HG02840 (cell line): ENCODE measurements around the gene CSH2.
"Not testable (repeated sequence)": the region's sequence is repeated elsewhere in the genome, so short reads cannot be mapped to it uniquely, and the experiment has no call there.

Experiments
- ATAC-seq: cut with Tn5 transposase; IDR thresholded peaks from one replicate; pipeline ENCODE4 v1.9.1; 2021; ENCODE audit warnings: mild to moderate bottlenecking, moderate library complexity, moderate number of reproducible peaks; ENCODE audit not compliant: unreplicated experiment, low FRiP score

CSH2 gene

DNA sequence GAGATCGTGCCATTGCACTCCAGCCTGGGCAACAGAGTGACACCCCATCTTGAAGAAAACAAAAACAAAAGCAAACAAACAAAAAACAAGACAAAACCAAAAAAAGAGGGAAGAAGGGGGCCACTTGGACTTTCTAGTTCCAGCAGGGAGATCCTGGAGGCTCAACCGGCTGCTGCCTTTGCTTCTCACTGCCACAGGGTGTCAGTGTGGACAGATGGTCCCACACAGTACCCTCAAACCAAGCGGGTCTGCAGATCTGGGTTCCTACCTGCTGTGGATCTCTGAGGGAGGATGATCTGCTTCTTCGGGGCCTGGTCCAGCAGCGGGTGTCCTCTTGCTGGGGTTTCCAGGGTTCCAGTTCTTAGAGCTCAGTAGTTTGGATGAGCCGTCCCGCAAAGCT lies 6.9 kb downstream of the CSH2 start:
- not testable (repeated sequence) for ATAC-seq

DNA sequence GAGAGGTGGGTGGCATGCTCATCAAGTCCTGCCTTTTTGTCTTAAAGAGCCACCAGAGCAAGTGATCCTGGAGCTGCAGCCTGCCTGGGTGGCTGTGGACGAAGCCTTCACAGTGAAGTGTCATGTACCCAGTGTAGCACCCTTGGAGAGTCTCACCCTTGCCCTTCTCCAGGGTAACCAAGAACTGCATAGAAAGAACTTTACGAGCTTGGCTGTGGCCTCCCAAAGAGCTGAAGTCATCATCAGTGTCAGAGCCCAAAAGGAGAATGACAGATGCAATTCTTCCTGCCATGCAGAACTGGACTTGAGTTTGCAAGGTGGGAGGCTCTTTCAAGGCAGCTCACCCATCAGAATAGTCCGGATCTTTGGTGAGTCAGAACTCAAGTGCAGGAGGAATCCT lies 14.2 kb downstream of the CSH2 start:
- ATAC-seq, result no peak

DNA sequence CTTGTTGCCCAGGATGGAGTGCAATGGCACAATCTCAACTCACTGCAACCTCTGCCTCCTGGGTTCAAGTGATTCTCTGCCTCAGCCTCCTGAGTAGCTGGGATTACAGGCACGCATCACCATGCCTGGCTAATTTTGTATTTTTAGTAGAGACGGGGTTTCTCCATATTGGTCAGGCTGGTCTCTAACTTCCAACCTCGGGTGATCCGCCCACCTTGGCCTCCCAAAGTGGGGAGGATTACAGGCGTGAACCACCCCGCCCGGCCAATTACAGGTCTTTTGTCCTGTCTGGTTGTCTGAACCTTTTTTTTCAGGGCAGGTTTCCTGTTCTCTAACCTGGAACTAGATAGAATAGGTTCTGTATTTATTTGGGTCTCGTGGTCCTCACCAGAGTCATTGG lies 17.1 kb downstream of the CSH2 start:
- ATAC-seq, result not testable (repeated sequence)

DNA sequence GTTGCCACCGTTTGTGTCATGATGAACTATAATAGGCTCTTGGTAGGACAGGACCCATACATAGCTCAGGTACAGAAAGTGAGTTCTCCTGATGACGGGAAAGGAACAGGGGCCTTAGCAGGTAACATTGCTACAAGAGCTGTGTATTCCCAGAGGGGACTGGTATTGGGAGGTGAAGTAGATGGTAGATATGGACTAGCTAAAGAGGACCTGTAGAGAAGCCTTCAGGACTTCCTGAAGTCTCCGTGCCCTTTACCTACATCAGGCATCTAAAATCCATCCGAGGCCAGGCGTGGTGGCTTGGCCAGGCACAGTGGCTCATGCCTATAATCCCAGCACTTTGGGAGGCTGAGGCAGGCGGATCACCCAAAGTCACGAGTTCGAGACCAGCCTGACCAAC lies 18.3 kb downstream of the CSH2 start:
- no peak for ATAC-seq

DNA sequence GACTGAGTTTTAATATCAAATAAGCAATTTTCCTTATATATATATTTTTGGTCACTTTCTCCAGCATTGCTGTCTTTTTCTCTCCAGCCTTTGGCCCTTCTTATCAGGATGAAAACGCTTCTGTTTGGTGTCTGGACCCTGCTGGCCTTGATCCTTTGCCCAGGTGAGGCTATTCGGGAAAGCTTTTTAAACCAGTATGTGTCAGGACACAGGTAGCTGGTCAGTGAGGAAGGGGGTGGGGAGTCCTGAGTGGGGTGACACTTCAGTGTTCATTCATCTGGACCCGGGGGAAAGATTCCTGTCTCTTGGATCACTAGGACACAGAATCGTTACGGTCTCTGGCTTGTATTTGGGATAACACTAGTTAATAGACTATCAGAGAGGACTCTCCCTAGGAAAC lies 18.8 kb downstream of the CSH2 start:
- ATAC-seq, result no peak

DNA sequence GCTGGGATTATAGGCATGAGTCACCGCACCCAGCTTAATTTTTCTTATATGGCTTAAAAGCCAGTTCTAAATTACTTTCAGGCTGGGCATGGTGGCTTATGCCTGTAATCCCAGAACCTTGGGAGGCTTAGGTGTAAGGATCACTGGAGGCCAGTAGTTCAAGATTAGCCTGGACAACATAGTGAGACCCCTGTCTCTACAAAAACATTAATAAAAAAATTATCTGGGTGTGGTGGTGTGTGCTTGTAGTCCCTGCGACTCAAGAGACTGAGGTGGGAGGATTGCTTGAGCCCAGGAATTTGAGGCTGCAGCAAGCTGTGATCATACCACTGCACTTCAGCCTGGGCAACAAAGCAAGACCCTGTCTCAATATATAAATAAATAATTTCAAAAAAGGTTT lies 20.2 kb downstream of the CSH2 start:
- ATAC-seq, result no peak

DNA sequence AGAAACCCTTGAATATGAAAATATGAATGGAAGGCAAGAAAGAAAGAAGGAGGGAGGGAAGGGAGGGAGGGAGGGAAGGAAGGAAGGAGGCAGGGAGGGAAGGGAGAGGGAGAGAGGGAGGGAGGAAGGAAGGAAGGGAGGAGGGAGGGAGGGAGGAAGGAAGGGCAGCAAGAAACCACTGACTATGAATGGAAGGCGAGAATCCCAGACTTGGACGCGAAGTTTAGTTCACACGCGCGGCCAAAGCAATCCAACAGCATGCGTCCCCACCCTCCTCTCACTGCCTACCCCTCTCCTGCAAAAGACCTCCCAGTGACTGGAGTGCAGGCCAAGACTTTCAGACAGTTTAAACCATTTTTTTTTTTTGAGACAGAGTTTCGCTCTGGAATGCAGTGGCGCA lies 23.1 kb downstream of the CSH2 start:
- no peak for ATAC-seq

DNA sequence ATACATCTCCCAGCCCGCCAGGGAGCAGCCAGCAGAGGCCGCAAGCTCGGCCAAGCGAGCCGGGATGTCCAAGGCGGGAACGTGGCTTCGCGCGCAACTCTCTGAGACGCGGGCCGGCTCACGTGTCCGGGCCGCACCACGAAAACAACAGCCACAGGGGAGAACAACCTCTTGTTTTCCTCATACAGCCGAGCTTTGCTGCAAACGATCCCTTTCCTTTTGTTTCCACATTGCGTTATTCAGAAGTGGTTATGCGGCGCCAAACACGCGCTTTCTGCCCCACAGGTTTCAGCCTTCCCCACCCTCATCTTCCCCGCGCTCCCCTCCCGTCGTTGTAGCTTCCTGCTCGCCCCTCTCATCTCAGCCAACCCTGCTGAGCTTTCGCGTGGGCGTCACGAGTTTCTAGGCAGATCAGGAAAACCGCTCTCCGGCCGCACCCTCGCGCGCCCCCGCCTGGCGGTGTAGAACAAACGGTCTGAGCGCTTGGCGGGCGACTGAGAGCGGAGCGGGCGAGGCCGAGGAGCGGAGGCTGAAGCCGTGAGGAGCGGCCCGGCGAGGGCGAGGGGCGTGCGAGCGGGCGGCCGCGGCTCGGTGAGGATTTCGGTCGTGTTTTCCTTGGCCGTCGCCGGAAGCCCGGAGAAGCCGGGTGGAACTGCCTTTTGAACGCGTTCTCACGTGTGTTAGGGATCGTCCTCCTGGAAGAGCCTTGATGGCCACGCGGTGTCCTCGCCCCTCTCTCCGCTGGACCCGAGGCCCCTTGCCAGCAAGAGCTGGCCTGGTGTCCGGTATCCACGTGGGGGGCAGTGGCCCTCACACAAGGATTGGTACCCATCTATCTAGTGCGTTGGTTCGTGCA lies 24.4 kb downstream of the CSH2 start:
- peak; percentile 82 for ATAC-seq

DNA sequence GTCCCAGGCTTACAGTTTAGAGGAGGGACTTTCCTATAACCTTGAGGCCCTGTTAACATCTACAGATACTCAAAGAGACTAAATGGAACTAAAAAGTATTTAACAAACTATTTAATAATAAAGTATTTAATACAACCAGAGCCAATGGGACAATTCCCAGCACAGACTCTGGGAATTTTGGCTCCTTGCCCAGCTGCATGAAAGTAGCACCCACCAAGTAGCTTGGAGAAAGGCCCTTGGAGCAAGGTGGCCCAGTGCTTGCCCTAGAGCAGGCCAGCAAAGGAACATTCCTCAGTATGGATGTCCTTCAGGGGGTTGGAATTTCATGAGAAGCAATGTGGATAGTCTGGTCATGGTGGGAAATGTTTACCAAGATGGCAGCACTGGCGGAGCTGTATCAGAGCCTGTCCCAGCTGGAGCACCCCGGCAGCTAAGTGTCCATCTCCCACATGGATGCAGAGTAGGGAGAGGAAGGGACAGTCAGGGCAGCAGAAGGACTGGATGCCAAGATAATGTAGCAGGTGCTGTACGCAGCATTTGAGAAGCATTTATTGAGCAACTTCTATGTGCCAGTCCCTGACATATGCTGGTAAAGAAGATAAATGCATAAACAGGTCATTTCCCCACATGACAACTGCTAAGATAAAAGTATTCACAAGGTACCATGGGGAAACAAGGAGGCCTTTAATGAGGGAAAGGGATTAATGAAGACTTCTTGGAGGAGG lies 25.8 kb downstream of the CSH2 start:
- no peak for ATAC-seq

DNA sequence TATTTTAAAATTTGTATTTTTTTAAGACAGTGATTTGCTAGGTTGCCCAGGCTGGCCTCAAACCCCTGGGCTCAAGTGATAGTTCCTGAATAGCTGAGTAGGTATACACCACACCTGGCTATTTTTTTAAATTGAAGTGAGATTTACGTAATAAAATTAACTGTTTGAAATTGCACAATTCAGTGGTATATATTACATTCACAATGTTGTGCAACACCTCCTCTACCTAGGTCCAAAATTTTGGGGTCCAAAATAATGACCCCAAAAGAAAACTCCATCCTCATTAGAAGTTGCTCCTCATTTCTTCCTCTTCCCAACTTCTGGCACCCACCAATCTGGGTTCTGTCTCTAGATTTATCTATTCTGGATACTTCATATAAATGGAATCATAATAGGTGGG lies 28.0 kb downstream of the CSH2 start:
- ATAC-seq, result no peak

DNA sequence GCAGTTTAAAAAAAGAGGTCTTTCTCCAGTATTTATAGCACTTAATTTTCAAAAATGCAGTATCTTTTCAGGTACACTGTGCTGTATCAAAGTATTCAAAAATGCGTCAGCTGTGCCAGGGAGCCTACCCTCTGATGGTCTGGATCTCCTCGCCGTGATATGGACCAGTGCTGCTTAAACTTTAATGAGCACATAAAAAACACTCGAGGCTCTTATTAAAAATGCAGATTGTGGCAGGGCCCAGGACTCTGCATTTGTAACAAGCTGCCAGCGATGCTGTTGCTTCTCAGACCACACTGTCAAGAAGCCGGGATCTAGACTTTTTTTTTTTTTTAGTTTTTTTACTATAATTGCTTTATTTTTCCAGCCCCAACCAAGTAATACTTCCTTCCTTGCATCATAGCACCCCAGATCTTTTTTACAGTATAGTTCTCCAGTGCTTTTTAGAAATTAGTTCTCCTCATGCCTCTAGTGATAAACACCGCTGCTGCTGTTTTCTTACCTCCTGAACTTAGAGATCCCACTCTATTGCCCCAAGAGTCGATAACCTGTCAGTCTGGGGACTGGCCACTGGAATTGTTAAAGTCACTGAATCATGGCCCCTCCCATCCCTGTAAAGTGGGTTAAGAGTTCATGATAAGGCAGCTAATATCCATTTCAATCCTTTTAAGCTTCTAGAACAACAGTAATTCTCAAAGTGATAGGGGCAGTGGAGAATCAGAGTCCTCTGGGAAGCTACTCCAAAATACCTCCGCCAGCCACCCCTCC lies 29.4 kb downstream of the CSH2 start:
- ATAC-seq, result no peak

DNA sequence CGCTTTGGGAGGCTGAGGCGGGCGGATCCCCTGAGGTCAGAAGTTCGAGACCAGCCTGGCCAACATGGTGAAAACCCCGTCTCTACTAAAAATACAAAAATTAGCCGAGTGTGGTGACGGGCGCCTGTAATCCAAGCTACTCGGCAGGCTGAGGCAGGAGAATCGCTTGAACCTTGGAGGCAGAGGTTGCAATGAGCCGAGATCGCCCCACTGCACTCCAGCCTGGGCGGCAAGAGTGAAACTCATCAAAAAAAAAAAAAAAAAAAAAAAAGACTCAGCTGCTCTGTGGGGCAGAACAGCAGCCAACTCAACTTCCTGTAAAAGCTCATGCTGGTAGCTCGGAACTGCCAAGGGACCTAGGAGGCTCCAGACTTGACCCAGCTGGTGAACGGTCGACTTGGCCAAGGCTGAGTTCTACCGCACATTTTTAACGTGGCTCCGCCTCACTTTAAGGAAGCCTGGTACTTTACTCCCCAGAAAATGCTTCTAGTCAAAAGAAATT lies 30.0 kb downstream of the CSH2 start:
- not testable (repeated sequence) for ATAC-seq

DNA sequence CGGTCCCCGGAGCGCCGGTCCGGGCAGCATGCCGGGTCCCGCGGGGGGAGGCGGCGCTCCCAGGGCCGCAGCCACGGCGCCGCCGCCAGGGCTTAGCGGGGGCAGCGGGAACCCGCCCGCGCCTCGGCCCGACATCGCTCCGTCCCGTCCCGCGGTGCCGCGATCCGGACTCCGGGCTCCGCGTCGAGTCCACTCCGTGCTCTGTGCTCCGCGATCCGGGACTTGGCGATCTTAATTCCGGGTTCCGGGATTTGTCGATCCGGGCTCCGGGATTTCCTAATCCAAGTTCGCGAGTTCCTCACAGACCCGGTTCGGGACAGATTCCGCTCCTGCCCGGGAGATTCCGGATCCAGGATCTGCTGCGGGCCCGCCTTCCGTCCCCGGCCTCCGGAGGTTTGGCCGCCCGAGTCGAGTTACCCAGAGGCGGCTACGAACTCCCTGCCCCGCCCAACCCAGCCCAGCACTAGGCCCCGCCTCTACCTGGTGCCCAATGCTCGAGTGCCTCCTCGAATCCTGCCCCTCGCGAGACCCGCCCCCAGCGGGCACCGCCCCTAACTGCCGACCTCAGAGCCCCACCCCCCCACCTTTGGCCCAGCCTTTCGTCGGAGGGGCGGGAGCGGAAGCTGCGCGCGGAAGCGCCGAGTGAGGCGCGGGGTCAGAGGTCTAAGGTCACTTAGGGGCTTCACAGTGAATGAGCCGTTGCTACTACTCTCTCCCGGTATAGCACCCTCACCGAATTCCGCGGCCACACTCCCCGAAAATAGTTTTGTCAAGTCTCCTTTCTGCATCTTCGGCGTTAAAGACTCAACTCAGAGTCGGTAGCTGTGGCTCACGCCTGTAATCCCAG lies 30.7 kb downstream of the CSH2 start, which contains the start of gene SMARCD2:
SMARCD2 (minus strand) TSS at position 146 of the 847 bp plus-strand sequence; CDS start at position 135, 11 bp downstream.
- peak; percentile 89 for ATAC-seq

DNA sequence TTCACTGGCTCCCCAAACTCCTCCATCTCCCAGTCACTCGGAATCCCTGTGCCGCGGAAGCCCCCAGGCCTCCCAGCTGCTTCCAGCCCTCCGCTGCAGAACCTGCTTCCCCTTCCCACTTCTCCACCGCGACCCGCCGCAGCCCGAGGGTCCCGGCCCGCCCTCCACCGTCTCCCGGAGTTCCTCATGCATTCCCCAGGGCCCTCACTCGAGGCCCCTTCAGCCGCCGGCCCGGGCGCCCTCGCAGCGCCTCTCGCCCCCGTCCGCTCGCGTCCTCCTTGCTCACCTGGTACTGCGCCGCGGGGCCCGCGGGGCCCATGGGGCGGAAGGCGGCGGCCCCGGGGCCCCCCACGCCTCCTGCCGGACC lies 31.3 kb downstream of the CSH2 start:
- peak; percentile 21 for ATAC-seq

DNA sequence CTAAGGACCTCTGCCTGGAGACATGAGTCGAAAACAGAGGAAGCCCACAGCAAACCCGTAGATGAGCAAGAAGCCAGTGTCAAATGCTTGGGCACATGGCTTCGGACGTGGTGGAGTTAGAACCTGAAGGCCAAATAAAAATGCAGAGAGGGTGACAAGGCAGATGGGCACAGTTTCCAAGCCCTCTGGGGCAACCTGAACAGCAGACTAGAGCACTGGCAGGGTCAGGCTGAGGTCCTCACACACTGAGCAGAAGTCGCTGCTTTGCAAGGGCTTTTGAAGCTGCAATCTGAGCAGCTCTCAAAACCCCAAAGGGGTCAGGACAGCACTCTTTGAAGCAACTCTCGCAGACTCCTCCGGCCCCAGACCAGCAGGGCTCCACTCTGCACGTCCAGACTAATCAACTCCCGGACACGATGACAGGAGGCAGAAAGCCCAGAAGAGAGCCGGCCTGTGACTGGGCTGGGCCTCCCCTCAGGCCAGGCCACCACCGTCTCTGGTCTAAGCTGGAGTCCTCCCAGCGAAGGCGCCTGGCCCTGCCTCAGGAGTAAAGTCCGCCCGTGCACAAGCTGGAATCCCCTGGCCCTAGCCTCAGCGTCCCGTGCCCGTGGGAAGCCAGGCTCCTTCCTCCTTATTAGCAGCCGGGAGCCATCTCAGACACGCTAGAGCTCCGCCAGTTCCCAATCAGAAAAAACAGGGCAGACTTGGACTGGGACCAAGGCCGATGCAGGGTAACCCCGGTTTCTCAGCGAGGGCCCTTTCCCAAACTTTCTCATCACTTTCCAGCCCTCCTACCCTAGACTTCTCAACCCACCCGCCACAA lies 31.9 kb downstream of the CSH2 start:
- no peak for ATAC-seq

DNA sequence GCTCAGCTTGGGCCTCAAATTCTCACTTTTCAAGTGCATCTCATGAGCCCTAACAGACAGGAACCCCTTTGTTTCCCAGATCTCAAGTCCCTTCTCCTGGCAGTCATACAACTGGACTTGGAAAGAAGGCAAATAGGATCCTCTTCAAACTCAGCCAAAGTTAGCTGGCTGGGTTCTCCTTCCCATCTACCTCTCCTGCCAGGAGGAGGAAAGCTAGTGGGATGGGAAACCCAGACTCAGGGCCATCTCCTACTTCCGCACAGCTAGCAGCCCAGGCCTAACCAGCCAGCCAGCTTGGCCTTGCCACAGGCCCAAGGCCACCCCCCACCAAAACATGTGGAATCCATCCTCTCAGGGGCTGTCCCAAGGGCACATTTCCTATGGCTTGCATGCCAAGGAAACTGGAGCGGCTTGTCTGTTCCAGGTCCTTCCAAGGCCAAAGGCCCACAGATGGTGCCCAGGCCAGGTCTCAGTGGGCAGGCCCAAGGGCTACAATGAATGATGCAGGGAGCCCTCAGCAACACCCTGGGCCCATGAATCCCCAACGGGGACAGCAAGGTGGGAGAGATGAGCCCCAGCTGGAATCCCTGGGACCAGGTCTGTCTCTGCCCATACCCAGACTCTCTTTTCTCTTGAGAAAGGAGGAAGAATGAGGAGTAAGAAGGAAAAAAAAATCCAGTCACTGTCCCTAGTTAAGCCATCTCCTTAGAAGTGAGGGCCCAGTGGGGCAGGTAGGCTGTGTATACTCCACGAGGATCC lies 32.7 kb downstream of the CSH2 start:
- no peak for ATAC-seq

DNA sequence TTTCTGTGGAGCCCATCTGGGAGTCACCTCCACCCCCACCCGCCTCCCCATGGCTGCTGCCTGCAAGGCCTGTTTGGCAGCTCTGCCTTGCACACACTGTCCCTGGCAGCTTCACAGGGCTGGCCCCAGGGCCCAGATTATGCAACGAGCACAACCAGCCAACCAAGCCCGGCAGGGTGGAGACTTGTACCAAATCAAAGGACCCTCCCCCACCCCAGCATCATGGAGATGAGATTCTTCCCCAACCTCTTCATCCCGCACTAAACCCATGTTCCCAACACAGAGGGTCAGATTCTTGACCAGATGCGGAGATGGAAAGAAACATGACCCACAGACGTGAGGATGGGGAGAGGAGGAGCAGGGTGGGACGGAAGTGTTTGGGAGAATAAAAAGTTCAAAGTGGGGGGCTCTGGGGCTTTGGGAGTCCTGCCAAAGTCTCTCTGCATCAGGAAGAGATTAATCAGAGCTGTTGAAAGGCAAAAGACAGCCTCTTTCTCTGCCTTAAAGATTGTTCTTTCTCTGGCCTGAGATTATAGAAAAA lies 34.8 kb downstream of the CSH2 start:
- ATAC-seq, result no peak

DNA sequence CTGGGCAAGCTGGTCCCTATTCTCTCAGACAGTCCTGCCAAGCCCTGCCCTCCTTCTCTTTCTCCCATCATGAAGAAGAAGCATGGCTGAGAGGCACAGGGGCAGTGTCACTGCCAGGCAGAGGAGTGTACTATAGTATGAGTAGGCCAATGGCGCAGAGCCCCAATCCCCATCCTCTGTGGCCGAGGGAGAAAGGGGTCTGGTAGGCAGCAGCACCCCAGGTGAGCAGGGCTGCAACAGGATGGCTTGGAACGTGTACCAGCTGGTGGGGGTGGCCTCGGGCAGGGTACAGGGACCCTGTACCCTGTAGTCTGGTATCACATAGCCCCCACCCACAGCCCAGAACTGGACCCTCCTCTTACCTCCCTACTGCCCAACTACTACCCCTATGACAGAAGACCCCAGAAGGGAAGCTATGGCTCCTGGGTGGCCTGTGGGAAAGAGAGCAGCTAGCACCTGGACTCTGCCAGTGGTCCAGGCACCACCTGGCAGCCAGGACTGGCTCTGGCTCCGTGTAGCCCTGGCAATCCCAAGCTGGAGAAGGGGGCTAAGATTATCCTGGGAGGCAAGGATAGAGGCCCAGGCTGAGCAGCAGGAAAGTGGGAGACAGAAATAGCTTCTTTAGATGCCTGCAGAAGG lies 35.4 kb downstream of the CSH2 start:
- ATAC-seq, result no peak
